GM12878 (cell line): ENCODE data around the gene SORCS2. TPM values are rescaled to one million over a fixed set of nuclear protein-coding genes. Genes with fewer than 3 reads are reported as not detected.

Experiments
- ATAC-seq: fragments of 200-7000 bp; cut with Tn5 transposase; 3 replicates; pipeline ENCODE4 v1.9.1; 2020; ENCODE audit warnings: mild to moderate bottlenecking, moderate library complexity
- BruUV-seq: library from RNA; stranded (reverse); fragments of 400-500 nt; replicated peaks from 2 replicates; lab custom pipeline; 2021; lab: Mats Ljungman, UMichigan
- CTCF ChIA-PET: fragments of 300-600 bp; sonication (Branson Sonifier 250); formaldehyde crosslinking; extraction: SDS; loops from one replicate; lab custom pipeline; 2021; ENCODE audit warnings: inconsistent platforms; lab: Yijun Ruan, JAX
- POLR2A ChIA-PET: fragments of 350-600 bp; formaldehyde crosslinking; extraction: SDS; loops from one replicate; lab custom pipeline; 2021; ENCODE audit warnings: inconsistent platforms; lab: Charles Lee
- RAD21 ChIA-PET: fragments of 300-600 bp; sonication (Branson Sonifier 250); formaldehyde crosslinking; loops from one replicate; lab custom pipeline; 2023; ENCODE audit warnings: antibody characterized with exemption; ENCODE audit not compliant: unreplicated experiment; lab: Charles Lee
- SMC1A ChIA-PET: fragments of 300-600 bp; sonication (Branson Sonifier 250); formaldehyde crosslinking; loops from one replicate; lab custom pipeline; 2023; ENCODE audit not compliant: unreplicated experiment, uncharacterized antibody; lab: Charles Lee
- DNase-seq: peaks from one replicate; pipeline ENCODE4 v3.0.0-alpha.2; 2011; ENCODE audit warnings: low read depth, low spot score
- FAIRE-seq: peaks from 3 replicates; lab custom pipeline; 2011; peaks lifted over from hg19 to GRCh38; lab: Jason Lieb, UNC
- H2AFZ ChIP-seq: 2 replicates; pipeline ENCODE4 v1.6.0; 2011; ENCODE audit warnings: low read depth, low read length, control low read depth; ENCODE audit not compliant: control insufficient read depth
- H3K27ac ChIP-seq: 2 replicates; pipeline ENCODE4 v1.5.1; 2011; ENCODE audit warnings: control low read depth; ENCODE audit not compliant: control insufficient read depth, insufficient read depth
- H3K27me3 ChIP-seq, 2 experiments: replicated peaks in 1 of 2; 2 replicates each; pipeline versions ENCODE4 v1.6.0 to v1.6.1; 2011; ENCODE audit warnings: low read length in 1 of 2; ENCODE audit not compliant: control insufficient read depth in 2 of 2, insufficient read depth in 2 of 2
- H3K36me3 ChIP-seq, 2 experiments: 2 replicates each; pipeline ENCODE4 v1.5.1; 2011; ENCODE audit warnings: low read length in 1 of 2; ENCODE audit not compliant: control insufficient read depth in 2 of 2, insufficient read depth in 2 of 2
- H3K4me1 ChIP-seq: 2 replicates; pipeline ENCODE4 v1.6.1; 2011; ENCODE audit warnings: mild to moderate bottlenecking, low read length, moderate library complexity, mixed read lengths; ENCODE audit not compliant: control insufficient read depth, insufficient read depth
- H3K4me2 ChIP-seq: 2 replicates; pipeline ENCODE4 v1.6.0; 2011; ENCODE audit warnings: control low read depth; ENCODE audit not compliant: control insufficient read depth, insufficient read depth
- H3K4me3 ChIP-seq: fragments of 200-600 bp; sonication (generic); 2 replicates; pipeline ENCODE4 v1.5.1; 2016
- H3K79me2 ChIP-seq: 2 replicates; pipeline ENCODE4 v1.6.0; 2011; ENCODE audit warnings: low read length; ENCODE audit not compliant: control insufficient read depth, insufficient read depth
- H3K9ac ChIP-seq: 2 replicates; pipeline ENCODE4 v1.8.0; 2011; ENCODE audit warnings: low read length, control low read depth, mixed read lengths; ENCODE audit not compliant: control insufficient read depth, insufficient read depth
- H3K9me3 ChIP-seq: replicated peaks from 3 replicates; pipeline ENCODE4 v1.5.1; 2011; ENCODE audit warnings: mild to moderate bottlenecking, low read length; ENCODE audit not compliant: control insufficient read depth, insufficient read depth
- H4K20me1 ChIP-seq: 2 replicates; pipeline ENCODE4 v1.6.0; 2011; ENCODE audit not compliant: control insufficient read depth, insufficient read depth
- BRCA1 ChIP-seq: IDR thresholded peaks from 2 replicates; pipeline ENCODE4 v1.6.1; 2011; ENCODE audit warnings: low read depth, low read length, improper control_type of control experiment
- CBX3 ChIP-seq: fragments of 200-600 bp; sonication (generic); IDR thresholded peaks from 2 replicates; pipeline ENCODE4 v1.6.1; 2016; ENCODE audit warnings: low read depth, borderline replicate concordance
- CHD1 ChIP-seq: IDR thresholded peaks from 2 replicates; pipeline ENCODE4 v1.6.1; 2012; ENCODE audit warnings: low read depth, low read length, improper control_type of control experiment
- EED ChIP-seq: sonication (generic); IDR thresholded peaks from 2 replicates; pipeline ENCODE4 v1.6.1; 2016; ENCODE audit warnings: antibody characterized with exemption, low read depth
- IKZF2 ChIP-seq, 2 experiments: fragments of 450-650 bp; IDR thresholded peaks; 2 replicates each; pipeline ENCODE4 v1.6.1; 2017; ENCODE audit warnings: mild to moderate bottlenecking in 2 of 2, moderate library complexity in 2 of 2
- KDM1A ChIP-seq: fragments of 200-600 bp; sonication (generic); IDR thresholded peaks from 2 replicates; pipeline ENCODE4 v1.6.1; 2016; ENCODE audit warnings: borderline replicate concordance
- MAX ChIP-seq: IDR thresholded peaks from 2 replicates; pipeline ENCODE4 v1.6.1; 2012; ENCODE audit warnings: low read depth, low read length, improper control_type of control experiment
- MYB ChIP-seq: fragments of 150-350 bp; IDR thresholded peaks from 2 replicates; pipeline ENCODE4 v1.6.1; 2014; ENCODE audit warnings: mild to moderate bottlenecking, low read depth, low read length, borderline replicate concordance
- RB1 ChIP-seq: fragments of 450-650 bp; formaldehyde crosslinking; IDR thresholded peaks from 2 replicates; pipeline ENCODE4 v1.6.1; 2017; ENCODE audit warnings: mild to moderate bottlenecking, borderline replicate concordance
- REST ChIP-seq: IDR thresholded peaks from 2 replicates; pipeline ENCODE4 v1.6.1; 2012; ENCODE audit warnings: mild to moderate bottlenecking, low read depth, low read length
- SRF ChIP-seq, 2 experiments: IDR thresholded peaks; 2 replicates each; pipeline ENCODE4 v1.6.1; 2011; ENCODE audit warnings: low read depth in 2 of 2, low read length in 2 of 2, mild to moderate bottlenecking in 1 of 2, moderate library complexity in 1 of 2
- TCF3 ChIP-seq: IDR thresholded peaks from 2 replicates; pipeline ENCODE4 v1.6.1; 2012; ENCODE audit warnings: low read depth, mild to moderate bottlenecking, low read length, borderline replicate concordance; ENCODE audit not compliant: insufficient read depth
- ZNF207 ChIP-seq: fragments of 450-650 bp; IDR thresholded peaks from 2 replicates; pipeline ENCODE4 v1.6.1; 2014; ENCODE audit warnings: antibody characterized with exemption, mild to moderate bottlenecking, borderline replicate concordance
- WGBS: methylation state at CpG from one replicate; pipeline ENCODE4 v1.1.6; 2016; ENCODE audit warnings: low lambda C conversion rate; ENCODE audit not compliant: insufficient replicate concordance, insufficient coverage; ENCODE audit errors: missing lambda C conversion rate; 5-methylcytosine and 5-hydroxymethylcytosine counted together
- in situ Hi-C: fragments of 300-500 bp; cut with MboI; formaldehyde crosslinking; loops from 9 replicates; pipeline ENCODE4 v1.14.3; 2018; ENCODE audit warnings: mixed read lengths
- intact Hi-C: fragments of 100-400 bp; cut with micrococcal nuclease; formaldehyde crosslinking; loops from one replicate; pipeline ENCODE4 v1.14.2; 2022; ENCODE audit not compliant: unreplicated experiment
- polyA plus RNA-seq, 11 experiments: library from polyadenylated mRNA; depleted of rRNA in 4 of 11; unstranded in 6 of 11; stranded (reverse) in 5 of 11; fragments of >200 nt; fragmentation: Nextera tagmentation in 4 of 11; fragmentation: Illumina TruSeq in 1 of 11; extraction: Ambion mirVana in 4 of 11; extraction: Trizol in 1 of 11; gene quantifications; 1 replicate in 1 of 11; 2 replicates in 10 of 11; pipeline versions ENCODE4 v1.2.1 to v1.2.3, GENCODE V29; 2011 to 2016; ENCODE audit warnings: inconsistent platforms in 2 of 11, missing spikeins in 2 of 11, low read depth in 1 of 11
- total RNA-seq, 4 experiments: library from RNA; depleted of rRNA in 3 of 4; stranded (reverse); fragments of >200 nt in 3 of 4; fragmentation: Illumina TruSeq in 1 of 4; extraction: Trizol in 1 of 4; gene quantifications; 2 replicates each; pipeline versions ENCODE4 v1.2.1 to v1.2.3, GENCODE V29; 2013 to 2021

SORCS2 gene
- total and polyA plus RNA-seq, 10 of the 15 experiments (the other 5 are each of a cell fraction or from before 2014, with no cell fraction given): 0.01 to 0.15 (median 0.05) TPM; not detected in 5

GRCh38 chr4:7354927-7355326 is 162.6 kb downstream of the SORCS2 start:
- Histone ChIP-seq H3K27me3 (no peaks in the 10 kb centered on the region), H3K9ac (no peak overlapping the region), H3K9me3 (no peaks in the 10 kb centered on the region), H3K79me2 (no peaks in the 10 kb centered on the region)
- BruUV-seq: no TSS peak
- FAIRE-seq: no peak
- no peak for TF ChIP-seq MAX
- no peak for TF ChIP-seq REST
- no peak for TF ChIP-seq RB1
- TF ChIP-seq MYB: no peak
- no peak for TF ChIP-seq KDM1A
- no peak for TF ChIP-seq EED
- TF ChIP-seq IKZF2 (IDR thresholded peaks at IDR 0.05): no peak
- TF ChIP-seq ZNF207: no peak
- no peak for TF ChIP-seq SRF (IDR thresholded peaks at IDR 0.05; ENCODE audit: low read depth in 2 of 2, low read length in 2 of 2)
- TF ChIP-seq BRCA1: no peak
- no peak for TF ChIP-seq CHD1
- TF ChIP-seq TCF3: no peak
- no peak for TF ChIP-seq CBX3
- TF ChIP-seq, all 136 proteins: peak for 0
- in situ Hi-C loops: no loop called here
- WGBS: 32% methylated on average over 5 of the region's 5 CpGs
- Histone ChIP-seq H4K20me1 (no peaks in the 10 kb centered on the region), H3K4me1 (no peaks in the 10 kb centered on the region), H3K36me3 (no peaks in the 10 kb centered on the region), H2AFZ (no peak overlapping the region), H3K4me2 (no peak overlapping the region), H3K27ac (no peak overlapping the region), H3K4me3 (no peak overlapping the region)
- intact Hi-C loops: no loop called here
- CTCF ChIA-PET: no interaction called here
- RAD21 ChIA-PET: interaction anchor here (0.5 kb wide), 1 partner anchor 626 kb away, joined by 3 read pairs; no protein-coding TSS in a partner anchor
- ATAC-seq (no peak), DNase-seq (no peak)
- POLR2A ChIA-PET: no interaction called here
- SMC1A ChIA-PET: no interaction called here
